Vagina (tissue), 2 donors: ENCODE data around the gene RGL1.

ENCODE experiments used
- POLR2A ChIP-seq, 2 donors: fragments of 450-650 bp; IDR thresholded peaks; one replicate each; pipeline ENCODE4 v1.6.1; 2017; ENCODE audit warnings: antibody characterized with exemption in 2 of 2, mild to moderate bottlenecking in 2 of 2, moderate library complexity in 2 of 2
- TF ChIP-seq, protein P1 (sequence below), 3 experiments: fragments of 450-650 bp in 2 of 3; fragments of 200-600 bp in 1 of 3; sonication (generic) in 1 of 3; IDR thresholded peaks; one replicate each; pipeline ENCODE4 v1.5.1; 2017 to 2019; ENCODE audit warnings: antibody characterized with exemption in 3 of 3, mild to moderate bottlenecking in 2 of 3, moderate library complexity in 2 of 3

DNA sequence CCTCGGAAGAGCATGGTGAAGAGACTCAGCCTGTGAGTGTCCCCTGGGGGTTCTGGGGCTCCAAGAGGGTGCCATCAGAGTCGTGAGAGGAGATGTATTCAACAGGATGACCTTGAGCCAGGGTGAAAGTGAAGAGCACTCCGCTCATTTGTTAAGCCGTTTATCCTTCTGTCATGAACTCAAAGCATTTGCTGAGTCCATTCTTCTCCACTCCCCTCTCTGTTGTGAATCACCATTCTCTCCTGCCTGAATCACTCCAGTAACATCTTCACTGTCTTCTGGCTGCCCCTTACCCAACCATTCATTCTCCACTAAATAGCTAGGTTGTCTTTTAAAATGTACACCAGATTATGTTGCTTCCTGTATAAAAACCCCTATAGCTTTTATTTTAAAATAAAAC, 102.2 kb downstream of the RGL1 start:
- TF ChIP-seq, protein P1, sequence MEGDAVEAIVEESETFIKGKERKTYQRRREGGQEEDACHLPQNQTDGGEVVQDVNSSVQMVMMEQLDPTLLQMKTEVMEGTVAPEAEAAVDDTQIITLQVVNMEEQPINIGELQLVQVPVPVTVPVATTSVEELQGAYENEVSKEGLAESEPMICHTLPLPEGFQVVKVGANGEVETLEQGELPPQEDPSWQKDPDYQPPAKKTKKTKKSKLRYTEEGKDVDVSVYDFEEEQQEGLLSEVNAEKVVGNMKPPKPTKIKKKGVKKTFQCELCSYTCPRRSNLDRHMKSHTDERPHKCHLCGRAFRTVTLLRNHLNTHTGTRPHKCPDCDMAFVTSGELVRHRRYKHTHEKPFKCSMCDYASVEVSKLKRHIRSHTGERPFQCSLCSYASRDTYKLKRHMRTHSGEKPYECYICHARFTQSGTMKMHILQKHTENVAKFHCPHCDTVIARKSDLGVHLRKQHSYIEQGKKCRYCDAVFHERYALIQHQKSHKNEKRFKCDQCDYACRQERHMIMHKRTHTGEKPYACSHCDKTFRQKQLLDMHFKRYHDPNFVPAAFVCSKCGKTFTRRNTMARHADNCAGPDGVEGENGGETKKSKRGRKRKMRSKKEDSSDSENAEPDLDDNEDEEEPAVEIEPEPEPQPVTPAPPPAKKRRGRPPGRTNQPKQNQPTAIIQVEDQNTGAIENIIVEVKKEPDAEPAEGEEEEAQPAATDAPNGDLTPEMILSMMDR (IDR thresholded peaks at IDR 0.05) = no peak
- TF ChIP-seq POLR2A (IDR thresholded peaks at IDR 0.05) = no peak
